Urinary bladder (tissue), 4 donors: ENCODE results near the gene MRPL28. TPM values are rescaled to one million over a fixed set of nuclear protein-coding genes. Genes with fewer than 3 reads are reported as not detected.
"Not testable (repeated sequence)": the region's sequence is repeated elsewhere in the genome, so short reads cannot be mapped to it uniquely, and the experiment has no call there.

ENCODE experiments used
- DNase-seq: peaks from one replicate; pipeline ENCODE4 v3.0.0-alpha.2; 2015; ENCODE audit errors: extremely low spot score
- H3K27ac ChIP-seq: one replicate; pipeline ENCODE4 v1.5.1; 2013; ENCODE audit warnings: low read depth, mild to moderate bottlenecking, moderate library complexity
- H3K36me3 ChIP-seq: one replicate; pipeline ENCODE4 v1.6.1; 2013; ENCODE audit warnings: mild to moderate bottlenecking, moderate library complexity; ENCODE audit not compliant: insufficient read depth
- H3K4me1 ChIP-seq: one replicate; pipeline ENCODE4 v1.6.1; 2013; ENCODE audit warnings: mild to moderate bottlenecking, moderate library complexity; ENCODE audit not compliant: insufficient read depth
- H3K4me3 ChIP-seq: one replicate; pipeline ENCODE4 v1.5.1; 2013; ENCODE audit warnings: low read depth, low read length
- WGBS: extraction: QIAGEN DNeasy Blood & Tissue Kit; methylation state at CpG from one replicate; pipeline ENCODE4 v1.1.7; 2013; 5-methylcytosine and 5-hydroxymethylcytosine counted together
- polyA plus RNA-seq: library from polyadenylated mRNA; stranded (reverse); fragments of 200-250 nt; gene quantifications from one replicate; pipeline ENCODE4 v1.2.3, GENCODE V29; 2013
- total RNA-seq: library from RNA; depleted of rRNA; stranded (reverse); fragments of >200 nt; gene quantifications from one replicate; pipeline ENCODE4 v1.2.3, GENCODE V29; 2014
- donor health status: healthy with polysubstance abuse.
- donor health status: healthy.

Gene MRPL28
- total and polyA plus RNA-seq, 2 donors: 20.3 to 81.1 TPM

DNA sequence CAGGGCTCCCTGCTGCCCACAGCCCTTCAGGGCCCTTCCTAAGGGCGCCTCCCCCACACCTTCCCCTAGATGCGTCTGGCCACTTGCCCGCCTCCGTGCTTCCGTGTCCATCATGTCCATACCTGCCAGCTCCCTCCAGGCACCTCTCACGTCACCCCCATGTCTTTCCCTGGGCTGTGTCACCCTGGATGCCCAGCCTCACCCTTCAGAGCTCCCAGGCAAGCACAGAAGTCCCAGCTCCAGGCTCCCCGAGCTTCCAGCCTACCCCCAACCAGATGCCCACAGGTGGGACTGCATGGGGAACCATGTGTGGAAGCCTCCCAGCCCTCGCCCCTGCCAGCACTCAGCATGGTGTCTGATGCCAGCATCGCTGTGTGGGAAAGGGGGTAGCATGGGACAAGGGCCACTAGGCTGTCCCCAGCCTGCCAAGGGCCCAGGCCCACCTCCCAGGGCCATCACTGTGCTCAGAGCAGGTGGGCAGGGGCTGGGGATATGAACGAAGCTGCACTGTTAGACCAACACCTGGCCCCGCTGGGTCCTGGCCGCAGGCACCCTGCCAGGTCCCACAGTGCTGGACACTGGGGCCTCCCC, 16.0 kb downstream of the MRPL28 start:
- no peaks in the 10 kb centered on the region for H3K4me1 ChIP-seq
- WGBS: 90% methylated on average over 12 of the region's 12 CpGs
- no peaks in the 10 kb centered on the region for H3K36me3 ChIP-seq
- peak overlapping the region; percentile 13 for H3K27ac ChIP-seq
- H3K4me3 ChIP-seq: no peak overlapping the region
- no peak for DNase-seq

DNA sequence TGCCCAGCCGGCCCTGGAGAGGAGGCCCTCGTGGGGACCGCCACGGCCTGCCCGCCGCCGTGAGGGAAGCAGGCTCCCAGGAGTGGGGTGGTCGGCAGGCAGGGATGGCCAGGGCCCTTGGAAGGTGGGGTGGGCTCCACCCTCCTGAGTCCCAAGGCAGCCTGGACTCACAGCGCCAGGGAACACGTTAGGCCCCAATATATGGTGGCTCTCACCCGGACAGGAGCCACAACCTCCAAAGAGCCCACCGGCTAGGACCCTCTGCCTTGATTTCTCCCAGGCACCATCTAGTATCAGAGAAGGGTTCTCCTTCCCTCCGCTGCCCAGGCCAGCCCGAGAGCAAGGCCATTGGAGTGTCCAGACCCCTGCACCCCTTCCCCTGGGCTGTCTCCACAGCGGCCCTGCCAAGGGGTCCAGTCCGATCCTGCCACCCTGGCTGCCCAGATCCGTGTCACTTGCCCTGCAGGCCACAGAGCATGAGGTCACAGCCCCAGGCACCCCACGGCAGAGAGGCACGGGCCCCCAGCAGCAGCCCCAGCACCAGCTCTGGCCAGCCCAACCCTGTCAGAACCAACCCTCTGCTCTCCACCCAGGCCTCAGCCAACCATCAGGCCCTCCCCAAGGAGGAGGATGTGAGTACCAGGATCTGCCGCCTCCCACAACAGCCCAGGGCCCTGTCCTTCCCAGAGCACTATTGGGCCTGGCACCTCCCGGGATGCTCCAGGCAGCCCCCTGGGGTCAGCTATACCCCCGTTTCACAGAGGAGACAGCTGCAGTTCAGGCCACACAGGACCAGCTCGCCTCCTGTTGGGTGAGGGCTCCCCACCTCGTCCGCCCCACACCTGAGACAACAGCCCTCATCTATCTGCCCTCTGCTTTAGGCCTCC, 16.7 kb downstream of the MRPL28 start:
- peak overlapping the region; percentile 88 for H3K27ac ChIP-seq
- no peak for DNase-seq
- 61% methylated on average over 25 of the region's 25 CpGs for WGBS
- peak overlapping the region; percentile 22 for H3K4me3 ChIP-seq
- H3K36me3 ChIP-seq: no peaks in the 10 kb centered on the region
- no peaks in the 10 kb centered on the region for H3K4me1 ChIP-seq

DNA sequence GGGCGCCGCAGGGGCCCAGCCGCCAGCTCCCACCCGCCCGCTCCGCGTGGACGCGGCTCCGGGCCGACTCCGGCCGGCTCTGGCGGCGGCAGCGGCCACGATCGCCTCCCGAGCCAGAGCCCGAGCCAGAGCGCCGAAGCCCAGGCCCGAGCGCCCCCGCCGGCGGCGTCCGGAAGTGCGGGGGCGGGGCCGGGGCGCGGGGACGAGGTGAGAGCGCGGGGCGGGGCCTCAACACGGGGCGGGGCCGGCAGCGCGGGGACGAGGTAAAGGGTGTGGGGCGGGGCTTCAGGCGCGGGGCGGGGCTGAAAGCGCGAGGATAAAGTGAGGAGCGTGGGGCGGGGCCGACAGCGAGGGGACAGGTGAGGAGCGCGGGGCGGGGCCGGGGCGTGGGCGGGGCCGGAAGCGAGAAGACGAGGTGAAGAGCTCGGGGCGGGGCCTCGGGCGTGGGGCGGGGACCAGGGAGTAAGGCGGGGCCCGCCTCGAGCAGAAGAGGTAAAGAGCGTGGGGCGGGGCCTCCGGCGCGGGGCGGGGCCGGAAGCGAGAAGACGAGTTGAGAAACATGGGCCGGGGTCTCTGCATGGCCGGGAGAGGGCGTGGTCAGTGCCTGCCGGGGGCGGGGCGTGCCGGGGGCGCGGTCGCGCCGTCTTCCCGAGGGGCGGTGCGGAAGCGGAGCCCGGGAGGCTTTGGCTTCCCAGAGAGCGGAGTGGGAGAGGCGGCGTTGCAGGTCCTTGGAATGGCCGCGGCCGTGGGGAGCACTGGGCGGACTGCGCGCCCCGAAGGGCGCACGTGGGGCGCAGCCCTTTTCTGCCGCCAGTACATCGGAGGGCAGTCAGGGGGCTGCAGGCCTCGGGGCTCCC, 17.6 kb downstream of the MRPL28 start, which contains the start of gene AXIN1:
AXIN1 (minus strand) TSS at position 177 of the 857 bp plus-strand sequence. CDS start 5,698 bp downstream, outside the sequence.
- no peaks in the 10 kb centered on the region for H3K36me3 ChIP-seq
- peak within 1 kb of the TSS; percentile 89 for H3K4me3 ChIP-seq
- WGBS: 2% methylated on average over 113 of the region's 113 CpGs
- peak; percentile 89 for DNase-seq
- no peaks in the 10 kb centered on the region for H3K4me1 ChIP-seq
- peak within 1 kb of the TSS; percentile 88 for H3K27ac ChIP-seq

DNA sequence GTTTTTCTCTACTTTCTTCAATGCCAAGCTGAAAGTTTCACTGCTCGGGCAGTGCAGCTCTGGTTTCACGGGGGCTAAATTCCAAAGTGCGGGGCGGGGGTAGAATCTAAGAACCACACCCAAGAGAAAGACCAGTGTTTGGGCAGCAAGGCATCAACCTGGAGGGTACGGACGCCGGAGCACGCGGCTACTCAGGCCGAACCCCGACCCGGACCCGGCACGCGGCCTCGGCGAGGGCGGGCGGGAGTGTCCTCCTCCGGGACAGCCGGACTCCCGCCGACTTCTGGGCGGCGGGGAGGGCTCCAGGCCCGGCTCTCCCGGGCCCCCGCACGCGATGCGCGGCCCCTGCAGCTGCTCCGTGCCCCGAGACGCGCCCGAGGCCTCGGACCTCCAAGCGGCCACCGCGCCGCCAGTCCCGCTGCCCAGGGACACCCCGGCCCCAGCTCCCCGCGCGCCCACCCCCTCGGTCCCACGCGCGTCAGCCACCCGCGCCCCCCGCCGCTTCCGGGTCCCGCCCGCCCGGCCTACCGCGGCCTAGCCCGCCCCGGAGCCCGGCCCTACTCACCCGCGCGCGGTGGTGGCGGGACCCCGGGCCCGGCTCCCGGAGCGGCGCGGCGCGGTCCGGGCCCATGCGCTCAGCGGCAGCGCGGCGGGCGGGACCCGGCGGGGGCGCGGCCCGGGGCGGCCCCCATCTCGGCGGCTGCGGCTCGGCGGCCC, 18.4 kb downstream of the MRPL28 start:
- H3K4me3 ChIP-seq: peak overlapping the region; percentile 89
- H3K36me3 ChIP-seq: no peaks in the 10 kb centered on the region
- H3K4me1 ChIP-seq: no peaks in the 10 kb centered on the region
- H3K27ac ChIP-seq: no peak overlapping the region
- WGBS: under 1% methylated on average over 95 of the region's 95 CpGs
- no peak for DNase-seq

DNA sequence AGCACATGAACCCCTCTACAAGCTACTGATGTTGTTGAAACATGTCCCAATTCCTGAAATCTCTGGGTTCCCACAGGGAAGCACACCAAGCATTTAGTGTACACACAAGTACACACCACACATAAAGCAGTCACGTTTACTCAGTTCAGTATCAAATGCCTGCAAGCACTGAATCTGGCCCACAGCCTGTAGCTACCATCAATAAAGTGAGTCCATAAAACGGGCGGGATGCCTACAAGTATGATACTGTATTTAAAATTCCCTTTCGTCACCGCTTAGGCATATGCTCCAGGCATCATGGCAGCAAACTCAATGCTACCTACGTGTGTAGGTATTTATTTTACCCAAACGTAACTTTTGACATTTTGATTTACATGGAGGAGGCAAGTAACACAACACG, 20.1 kb downstream of the MRPL28 start:
- Histone ChIP-seq H3K4me3 (no peak overlapping the region), H3K27ac (no peak overlapping the region), H3K4me1 (no peaks in the 10 kb centered on the region), H3K36me3 (no peaks in the 10 kb centered on the region)
- no peak for DNase-seq
- 79% methylated on average over 8 of the region's 8 CpGs for WGBS

DNA sequence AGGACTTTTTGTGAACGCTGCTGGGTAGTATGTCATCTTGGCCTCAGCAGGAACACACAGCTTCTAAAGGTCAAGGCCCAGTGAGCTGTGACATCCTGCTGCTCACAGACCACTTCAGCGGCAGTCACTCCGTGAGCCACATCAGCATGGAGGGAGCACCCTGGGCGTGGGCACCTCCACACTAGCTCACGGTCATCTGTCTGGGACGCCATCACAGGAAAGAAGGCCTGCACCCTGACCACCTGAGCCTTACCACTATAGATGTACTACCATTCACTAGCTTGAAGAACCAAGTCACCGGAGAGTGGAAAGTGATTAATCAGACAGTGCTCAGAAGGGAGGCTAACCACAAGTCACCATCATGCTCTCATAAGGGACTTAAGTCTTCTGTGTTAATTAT, 21.1 kb downstream of the MRPL28 start:
- H3K27ac ChIP-seq: no peak overlapping the region
- no peaks in the 10 kb centered on the region for H3K36me3 ChIP-seq
- H3K4me3 ChIP-seq: no peak overlapping the region
- H3K4me1 ChIP-seq: no peaks in the 10 kb centered on the region
- no peak for DNase-seq
- 91% methylated on average over 7 of the region's 7 CpGs for WGBS

DNA sequence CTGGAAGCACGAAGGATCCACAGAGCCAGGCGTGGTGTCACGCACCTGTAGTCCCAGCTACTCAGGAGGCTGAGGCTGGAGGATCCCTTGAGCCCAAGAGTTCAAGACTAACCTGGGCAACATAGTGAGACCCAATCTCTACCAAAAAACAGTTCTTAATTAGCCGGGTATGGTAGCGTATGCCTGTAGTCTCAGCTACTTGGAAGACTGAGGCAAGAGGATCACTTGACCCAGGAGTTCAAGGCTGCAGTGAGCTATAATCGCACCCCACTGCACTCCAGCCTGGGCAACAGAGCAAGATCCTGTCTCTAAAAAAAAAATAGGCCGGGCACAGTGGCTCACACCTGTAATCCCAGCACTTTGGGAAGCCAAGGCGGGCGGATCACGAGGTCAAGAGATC, 21.8 kb downstream of the MRPL28 start:
- WGBS: 93% methylated on average over 10 of the region's 10 CpGs
- DNase-seq: not testable (repeated sequence)

DNA sequence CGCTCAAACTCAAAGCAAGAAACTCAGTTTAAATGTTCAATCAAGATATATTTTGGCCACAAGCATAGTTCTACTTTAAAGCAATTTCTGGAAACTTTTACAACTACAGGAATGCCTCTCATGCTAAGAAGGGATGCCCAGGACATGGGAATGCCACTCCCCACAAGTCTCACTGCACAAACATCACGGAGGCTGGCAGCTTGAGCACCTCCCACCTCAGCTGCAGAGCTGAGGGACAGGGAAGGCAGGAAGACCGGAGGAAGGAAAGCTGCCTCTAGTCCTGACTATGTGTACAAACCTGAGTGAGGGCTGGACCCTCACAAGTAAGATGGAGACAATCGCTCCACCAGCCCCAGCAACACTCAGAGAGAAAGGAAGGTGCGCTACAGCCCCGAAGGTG, 23.1 kb downstream of the MRPL28 start:
- WGBS: 94% methylated on average over 6 of the region's 6 CpGs
- no peak for DNase-seq
- Histone ChIP-seq H3K27ac (no peak overlapping the region), H3K36me3 (no peaks in the 10 kb centered on the region), H3K4me3 (no peak overlapping the region), H3K4me1 (no peaks in the 10 kb centered on the region)

More for the DNA sequence above, 21.8 kb downstream of the MRPL28 start:
- not testable (repeated sequence) for H3K36me3 ChIP-seq, H3K4me1 ChIP-seq, H3K27ac ChIP-seq, H3K4me3 ChIP-seq

DNA sequence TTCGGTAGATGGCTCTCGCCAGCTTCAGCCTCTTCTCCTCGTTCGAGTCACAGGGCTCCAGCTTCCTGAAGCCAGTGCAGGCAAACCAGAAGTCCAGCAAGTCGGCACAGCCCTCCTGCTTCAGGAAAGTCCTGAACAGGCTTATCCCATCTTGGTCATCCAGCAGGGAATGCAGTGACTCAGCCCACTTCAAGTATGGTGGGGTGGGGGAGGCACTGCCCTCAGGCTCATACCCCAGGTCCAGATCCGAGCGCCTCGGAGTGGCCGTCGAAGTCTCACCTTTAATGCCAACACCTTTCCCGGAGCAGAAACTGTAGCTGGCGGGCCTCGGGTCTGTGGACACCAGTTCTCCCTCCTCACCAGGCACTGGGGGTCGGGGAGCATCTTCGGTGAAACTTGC, 23.8 kb downstream of the MRPL28 start:
- DNase-seq: no peak
- Histone ChIP-seq H3K4me1 (no peaks in the 10 kb centered on the region), H3K36me3 (no peaks in the 10 kb centered on the region), H3K27ac (no peak overlapping the region), H3K4me3 (no peak overlapping the region)
- WGBS: 88% methylated on average over 15 of the region's 15 CpGs

DNA sequence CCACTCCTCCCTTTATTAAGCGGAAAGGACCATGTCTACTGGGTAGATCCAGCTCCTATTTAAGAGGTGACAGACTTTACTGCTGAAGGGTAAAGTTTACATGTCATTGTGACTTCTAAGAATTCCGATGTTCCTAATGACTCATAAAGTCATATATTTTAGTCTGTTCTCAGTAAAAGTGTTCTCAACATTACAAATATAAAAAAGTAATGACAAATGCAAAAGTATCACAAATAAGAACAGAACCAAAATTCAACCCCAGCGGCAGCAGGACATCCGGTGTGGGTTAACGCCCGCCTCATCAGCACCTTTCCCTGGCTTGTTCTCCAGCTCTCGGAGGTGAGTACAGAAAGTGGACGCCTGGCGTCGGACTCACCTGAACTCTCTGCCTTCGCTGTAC, 24.6 kb downstream of the MRPL28 start:
- no peak for DNase-seq
- H3K27ac ChIP-seq: no peak overlapping the region
- no peaks in the 10 kb centered on the region for H3K4me1 ChIP-seq
- H3K36me3 ChIP-seq: no peaks in the 10 kb centered on the region
- no peak overlapping the region for H3K4me3 ChIP-seq
- WGBS: 93% methylated on average over 11 of the region's 11 CpGs

DNA sequence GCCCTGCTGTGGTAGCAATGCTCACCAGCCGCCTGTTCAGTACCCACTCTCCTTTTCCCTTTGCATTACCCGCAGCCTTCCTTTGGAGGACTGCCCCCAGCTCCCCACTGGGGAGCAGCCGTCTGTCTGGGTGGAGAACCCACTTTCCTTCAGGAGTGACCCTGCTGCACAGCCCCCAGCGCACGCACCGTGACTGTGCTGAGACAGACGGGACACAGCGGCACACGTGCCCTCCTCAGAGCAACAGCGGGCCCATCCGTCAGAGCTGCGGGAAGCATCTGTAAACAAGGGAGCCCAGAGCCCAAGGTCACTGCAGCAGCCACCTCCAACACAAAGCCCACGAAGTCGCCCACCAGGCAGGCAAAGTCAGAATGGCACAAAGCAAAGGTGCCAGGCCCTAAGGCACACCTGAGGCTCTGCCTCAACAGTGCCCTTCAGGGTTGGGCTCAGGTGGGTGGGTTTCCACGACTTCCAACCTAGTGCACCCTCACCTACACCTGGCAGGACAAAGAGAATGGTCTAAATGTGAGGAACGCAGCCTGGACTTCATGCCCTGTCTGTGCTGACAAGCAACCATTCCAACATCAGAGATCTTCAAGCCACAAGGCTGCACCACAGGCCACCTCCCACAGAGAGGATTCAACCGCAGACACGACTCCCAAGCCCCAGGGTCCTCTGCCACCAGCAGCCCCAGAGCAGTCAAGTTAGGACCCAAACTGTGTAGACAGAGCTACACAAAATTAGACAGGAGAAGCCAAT, 27.7 kb downstream of the MRPL28 start:
- Histone ChIP-seq H3K4me1 (no peaks in the 10 kb centered on the region), H3K36me3 (no peaks in the 10 kb centered on the region), H3K4me3 (no peak overlapping the region), H3K27ac (no peak overlapping the region)
- 90% methylated on average over 18 of the region's 18 CpGs for WGBS
- DNase-seq: no peak

DNA sequence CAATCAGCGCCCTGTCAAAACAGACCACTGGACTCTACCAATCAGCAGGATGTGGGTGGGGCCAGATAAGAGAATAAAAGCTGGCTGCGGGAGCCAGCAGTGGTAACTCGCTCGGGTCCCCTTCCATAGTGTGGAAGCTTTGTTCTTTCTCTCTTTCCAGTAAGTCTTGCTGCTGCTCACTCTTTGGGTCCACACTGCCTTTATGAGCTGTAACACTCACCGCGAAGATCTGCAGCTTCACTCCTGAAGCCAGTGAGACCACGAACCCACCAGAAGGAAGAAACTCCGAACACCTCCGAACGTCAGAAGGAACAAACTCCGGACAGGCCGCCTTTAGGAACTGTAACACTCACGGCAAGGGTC, 28.4 kb downstream of the MRPL28 start:
- 88% methylated on average over 13 of the region's 13 CpGs for WGBS
- DNase-seq, H3K27ac ChIP-seq: not testable (repeated sequence)

More for the DNA sequence above, 28.4 kb downstream of the MRPL28 start:
- H3K36me3 ChIP-seq, H3K4me3 ChIP-seq, H3K4me1 ChIP-seq: not testable (repeated sequence)
